Activated T-cell treated with anti-CD3 and anti-CD28 coated beads for 24 hours (primary cell): ENCODE data around the gene MAP2K5.

Experiments used
- DNase-seq: peaks from one replicate; pipeline ENCODE4 v3.0.0-alpha.2; 2020; ENCODE audit warnings: low read depth

The MAP2K5 gene

GRCh38 chr15:67807141-67807540 lies 264.6 kb downstream of the MAP2K5 start:
- DNase-seq: no peak

GRCh38 chr15:67807836-67808235 lies 265.3 kb downstream of the MAP2K5 start:
- DNase-seq: no peak

GRCh38 chr15:67808821-67809220 lies 266.3 kb downstream of the MAP2K5 start:
- DNase-seq: no peak

GRCh38 chr15:67809441-67809840 lies 266.9 kb downstream of the MAP2K5 start:
- DNase-seq: no peak

- no peak for DNase-seq
These were observed 267.4 kb downstream of the MAP2K5 start for GRCh38 chr15:67809866-67810265.

- DNase-seq: no peak
These were observed 269.7 kb downstream of the MAP2K5 start for GRCh38 chr15:67812241-67812644.

GRCh38 chr15:67813104-67813634 lies 270.7 kb downstream of the MAP2K5 start:
- DNase-seq: no peak

GRCh38 chr15:67815036-67815592 lies 272.6 kb downstream of the MAP2K5 start:
- no peak for DNase-seq

GRCh38 chr15:67816668-67817067 lies 274.2 kb downstream of the MAP2K5 start:
- DNase-seq: no peak

- DNase-seq: no peak
These were observed 276.0 kb downstream of the MAP2K5 start for GRCh38 chr15:67818464-67818863.

GRCh38 chr15:67819636-67820035 lies 277.1 kb downstream of the MAP2K5 start:
- no peak for DNase-seq

GRCh38 chr15:67820122-67820991 lies 277.9 kb downstream of the MAP2K5 start:
- DNase-seq: no peak

GRCh38 chr15:67820992-67821783 lies 278.7 kb downstream of the MAP2K5 start:
- DNase-seq: no peak

GRCh38 chr15:67821784-67822440 lies 279.4 kb downstream of the MAP2K5 start:
- DNase-seq: no peak

GRCh38 chr15:67822537-67823313 lies 280.2 kb downstream of the MAP2K5 start:
- no peak for DNase-seq

GRCh38 chr15:67823314-67824196 lies 281.1 kb downstream of the MAP2K5 start:
- no peak for DNase-seq

GRCh38 chr15:67824197-67824968 lies 281.9 kb downstream of the MAP2K5 start:
- no peak for DNase-seq

- no peak for DNase-seq
These were observed 282.7 kb downstream of the MAP2K5 start, which contains the start of gene SKOR1 for GRCh38 chr15:67824976-67825880. Gene SKOR1 (plus strand): TSS chr15:67825509. CDS start chr15:67825603, 94 bp downstream.
